Measurements from ENCODE around the gene ACE.
A peak's percentile ranks its signal among the peaks of the same experiment; 100 is the strongest.

Gene ACE

DNA sequence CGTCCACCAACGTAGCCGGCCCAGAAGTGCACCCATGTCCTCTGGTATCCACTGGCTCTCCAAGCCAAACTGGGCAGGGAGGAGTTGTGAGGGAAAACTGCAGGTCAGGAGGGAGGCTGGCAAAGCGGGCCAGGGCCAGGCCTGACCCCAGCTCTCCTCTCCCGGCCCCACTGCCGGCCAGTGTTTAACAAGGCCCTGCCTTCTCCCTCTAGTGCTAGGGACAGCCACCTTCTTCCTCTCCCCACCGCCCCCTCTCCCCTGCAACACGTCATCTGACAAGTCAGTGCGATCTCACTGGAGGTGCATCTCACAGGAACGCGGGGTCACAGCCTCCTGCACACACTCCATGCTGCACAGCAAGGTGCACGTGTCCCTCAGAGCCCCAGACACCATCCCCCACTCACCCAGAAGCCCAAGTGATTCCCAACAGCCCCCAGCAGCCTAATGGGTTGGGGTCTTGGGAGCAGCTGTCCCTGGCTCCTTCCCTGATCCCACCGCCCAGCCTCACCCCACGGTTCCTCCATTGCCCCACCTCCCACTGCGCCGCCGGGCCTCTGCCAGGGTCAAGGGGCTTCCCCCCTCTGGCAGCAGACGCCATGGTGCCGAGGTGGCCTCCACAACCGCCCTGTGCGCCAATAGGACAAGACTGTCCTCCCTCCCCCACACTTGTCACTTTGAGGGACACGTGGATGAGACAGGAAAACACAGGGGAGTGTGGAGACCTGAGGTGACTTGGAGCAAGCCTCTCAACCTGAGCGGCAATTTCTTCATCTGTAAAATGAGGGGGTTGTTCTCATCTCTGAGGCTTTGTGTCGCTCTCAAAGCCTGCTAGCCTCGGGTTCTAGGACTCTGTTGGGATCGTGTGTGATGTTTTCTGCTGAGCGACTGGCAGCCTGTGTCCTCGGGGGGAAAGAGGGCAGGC is 1.1 kb upstream of the ACE start:
- no peak for DNase-seq (ENCODE audit: low read depth)

DNA sequence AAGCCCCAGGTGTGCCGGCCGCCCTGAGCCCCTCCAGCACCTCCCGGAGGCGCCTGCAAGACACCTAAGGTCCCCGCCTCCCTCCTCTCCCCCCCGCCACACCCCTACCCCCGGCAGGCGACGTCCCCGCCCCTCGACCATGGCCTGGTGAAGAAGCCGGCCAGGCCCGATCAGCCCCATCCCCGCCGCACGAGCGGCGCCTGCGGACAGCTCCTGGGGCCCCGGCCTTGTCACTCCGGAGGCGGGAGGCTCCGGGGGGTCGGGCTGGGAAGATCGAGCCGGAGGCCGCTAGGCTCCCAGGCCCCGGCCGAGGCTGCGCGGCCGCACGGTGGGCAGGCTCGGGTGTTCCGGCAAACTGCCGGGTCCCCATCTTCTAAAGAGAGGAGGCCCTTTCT is 405 bp upstream of the ACE start:
- DNase-seq (ENCODE audit: low read depth): no peak

DNA sequence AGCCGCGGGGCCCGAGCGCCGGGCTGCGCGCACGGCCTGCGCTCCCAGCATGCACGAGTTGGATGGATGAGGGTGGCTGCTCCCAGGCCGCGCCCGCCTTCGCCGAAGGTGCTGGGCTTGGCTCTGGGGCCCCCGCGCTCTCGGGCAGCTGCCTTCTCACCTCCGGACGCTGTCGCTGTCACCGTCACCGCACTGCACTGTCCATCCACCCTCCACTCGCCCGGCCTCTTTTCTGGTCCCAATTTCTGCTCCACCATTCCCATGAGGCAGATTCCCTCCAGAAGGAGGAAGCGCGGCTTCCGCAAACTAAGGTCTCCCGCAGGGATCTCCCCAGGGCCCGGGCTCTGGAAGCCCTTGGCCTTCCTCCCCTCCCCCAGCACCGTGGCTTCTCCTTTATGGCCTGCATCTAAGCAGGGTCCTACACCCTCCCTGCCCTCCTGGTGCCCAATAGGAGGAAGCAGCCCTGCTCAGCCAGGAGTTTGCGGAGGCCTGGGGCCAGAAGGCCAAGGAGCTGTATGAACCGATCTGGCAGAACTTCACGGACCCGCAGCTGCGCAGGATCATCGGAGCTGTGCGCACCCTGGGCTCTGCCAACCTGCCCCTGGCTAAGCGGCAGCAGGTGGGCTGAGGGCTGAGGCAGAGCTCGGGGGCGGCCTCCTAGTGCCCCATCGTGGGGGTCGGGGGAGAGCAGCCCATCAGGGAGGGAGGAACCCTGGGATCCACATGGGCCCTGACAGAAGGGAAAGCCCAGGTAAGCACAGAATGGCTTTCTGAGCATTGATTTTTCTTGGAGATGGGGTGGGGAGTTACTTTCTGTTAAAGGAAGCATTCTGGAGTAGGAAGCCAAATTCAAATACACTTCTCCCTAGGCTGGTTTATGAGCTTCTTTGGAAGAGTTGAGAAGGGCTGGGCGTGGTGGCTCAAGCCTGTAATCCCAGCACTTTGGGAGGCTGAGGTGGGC is 899 bp downstream of the ACE start:
- DNase-seq (ENCODE audit: low read depth): no peak

DNA sequence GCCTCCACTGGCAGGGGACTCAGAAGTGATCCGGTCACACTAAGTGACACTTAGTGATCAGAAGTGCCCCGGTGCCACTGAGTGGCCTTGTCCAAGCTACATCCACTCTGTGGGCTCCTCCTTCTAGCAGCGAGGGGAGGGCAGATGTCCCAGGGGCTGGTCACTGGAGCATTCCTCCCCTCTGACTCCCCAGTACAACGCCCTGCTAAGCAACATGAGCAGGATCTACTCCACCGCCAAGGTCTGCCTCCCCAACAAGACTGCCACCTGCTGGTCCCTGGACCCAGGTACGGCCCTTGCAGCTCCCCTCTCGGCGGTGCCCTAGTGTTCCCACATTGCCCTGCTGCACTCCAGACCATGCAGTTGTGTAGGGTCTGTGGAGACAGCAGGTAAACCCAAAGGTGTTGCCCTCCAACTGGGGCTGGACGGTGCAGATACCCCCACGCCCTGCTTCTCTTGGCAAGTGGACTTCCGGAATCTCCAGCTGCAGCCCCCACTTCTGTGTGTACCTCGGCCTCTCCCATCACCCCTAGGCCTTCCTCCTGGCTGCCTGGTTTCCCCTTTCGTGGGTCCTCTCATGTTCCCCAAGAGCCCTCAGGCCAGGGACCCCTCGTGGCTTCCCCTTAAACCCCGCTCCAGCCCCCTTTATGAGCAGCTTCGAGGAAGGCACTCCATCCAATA is 2.1 kb downstream of the ACE start:
- DNase-seq (ENCODE audit: low read depth): peak; percentile 59

DNA sequence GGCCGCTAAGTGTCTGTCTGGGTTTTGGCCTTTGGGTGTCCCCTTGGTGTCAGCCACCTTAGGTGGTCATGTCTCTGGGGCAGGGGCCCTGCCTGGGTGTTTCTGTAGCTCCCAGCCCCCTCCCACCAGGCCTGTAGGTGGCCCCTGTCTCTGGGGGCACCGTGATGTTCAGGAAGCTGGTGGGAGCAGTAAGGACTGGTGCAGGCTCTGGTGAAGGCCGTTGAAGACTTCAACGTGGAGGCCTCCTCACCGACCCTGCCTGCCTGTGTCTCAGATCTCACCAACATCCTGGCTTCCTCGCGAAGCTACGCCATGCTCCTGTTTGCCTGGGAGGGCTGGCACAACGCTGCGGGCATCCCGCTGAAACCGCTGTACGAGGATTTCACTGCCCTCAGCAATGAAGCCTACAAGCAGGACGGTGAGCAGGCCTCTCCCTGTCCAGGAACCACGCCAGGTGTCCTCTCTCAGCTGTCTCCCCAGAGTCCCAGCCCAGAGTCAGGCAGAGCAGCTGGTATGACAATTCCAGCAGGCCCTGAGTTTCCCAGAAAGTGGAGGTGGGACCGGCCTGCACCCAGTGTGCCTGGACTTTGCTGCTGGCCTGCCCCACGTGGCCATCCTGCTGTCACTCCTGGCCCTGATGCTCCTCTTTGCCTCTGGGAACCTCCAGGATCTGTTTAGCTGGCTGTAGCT is 2.8 kb downstream of the ACE start:
- no peak for DNase-seq (ENCODE audit: low read depth)

DNA sequence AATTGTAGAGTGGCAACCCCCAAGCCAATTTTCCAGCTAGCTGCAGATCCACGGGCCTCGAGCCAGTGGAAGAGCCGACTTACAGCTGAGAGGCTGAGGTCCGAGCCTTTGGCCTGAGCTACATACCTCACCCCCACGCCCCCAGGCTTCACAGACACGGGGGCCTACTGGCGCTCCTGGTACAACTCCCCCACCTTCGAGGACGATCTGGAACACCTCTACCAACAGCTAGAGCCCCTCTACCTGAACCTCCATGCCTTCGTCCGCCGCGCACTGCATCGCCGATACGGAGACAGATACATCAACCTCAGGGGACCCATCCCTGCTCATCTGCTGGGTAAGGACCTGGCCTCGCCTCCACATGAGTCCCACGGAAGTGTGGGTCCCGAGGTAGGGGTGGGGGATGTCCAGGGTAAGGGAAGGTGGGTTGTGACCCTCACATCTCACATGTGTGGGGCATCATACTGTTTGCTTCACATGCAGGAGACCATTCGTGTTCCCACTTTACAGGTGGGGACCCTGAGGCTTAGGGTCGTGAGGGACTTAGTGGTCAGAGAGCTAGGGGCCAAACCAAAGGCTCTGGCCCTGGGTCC is 3.4 kb downstream of the ACE start:
- DNase-seq (ENCODE audit: low read depth): no peak

DNA sequence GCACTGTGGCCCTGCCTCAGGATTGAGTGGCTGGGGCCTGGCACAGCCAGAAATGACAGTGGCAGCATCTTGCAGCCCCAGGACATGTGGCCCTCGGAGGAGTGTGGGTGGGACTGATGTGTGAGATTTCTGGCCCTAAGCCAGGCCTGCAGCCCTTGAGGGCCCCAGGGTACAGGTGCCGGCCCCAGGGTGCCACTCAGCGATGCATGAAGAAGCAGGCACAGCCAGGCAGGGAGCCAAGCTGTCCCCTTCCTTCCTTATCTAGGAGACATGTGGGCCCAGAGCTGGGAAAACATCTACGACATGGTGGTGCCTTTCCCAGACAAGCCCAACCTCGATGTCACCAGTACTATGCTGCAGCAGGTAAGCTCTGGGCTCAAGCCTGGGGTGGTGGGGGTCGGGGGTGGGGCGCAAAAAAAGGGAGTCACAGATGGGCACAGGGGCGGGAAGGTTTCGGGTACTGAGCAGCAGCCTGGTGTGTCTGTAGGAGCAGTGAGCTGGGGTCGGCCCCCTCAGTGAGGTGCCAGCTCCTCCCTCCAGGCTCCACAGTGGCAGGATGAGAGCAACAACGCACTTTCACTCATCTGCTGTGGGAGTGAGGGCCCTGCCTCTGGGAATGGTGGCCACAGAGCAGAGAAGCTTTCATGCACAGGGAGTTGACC is 4.1 kb downstream of the ACE start:
- no peak for DNase-seq (ENCODE audit: low read depth)

DNA sequence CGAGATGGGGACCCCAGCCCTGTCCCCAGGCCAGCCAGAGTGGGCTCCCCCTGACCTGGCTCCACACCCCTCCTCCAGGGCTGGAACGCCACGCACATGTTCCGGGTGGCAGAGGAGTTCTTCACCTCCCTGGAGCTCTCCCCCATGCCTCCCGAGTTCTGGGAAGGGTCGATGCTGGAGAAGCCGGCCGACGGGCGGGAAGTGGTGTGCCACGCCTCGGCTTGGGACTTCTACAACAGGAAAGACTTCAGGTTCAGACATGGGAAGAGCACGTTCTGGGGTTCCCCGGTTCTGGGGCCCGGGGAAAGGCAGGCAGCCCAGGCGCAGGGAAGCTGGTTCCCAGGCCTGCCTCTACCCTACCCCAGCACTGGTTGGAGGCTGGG is 4.6 kb downstream of the ACE start:
- DNase-seq (ENCODE audit: low read depth): no peak

DNA sequence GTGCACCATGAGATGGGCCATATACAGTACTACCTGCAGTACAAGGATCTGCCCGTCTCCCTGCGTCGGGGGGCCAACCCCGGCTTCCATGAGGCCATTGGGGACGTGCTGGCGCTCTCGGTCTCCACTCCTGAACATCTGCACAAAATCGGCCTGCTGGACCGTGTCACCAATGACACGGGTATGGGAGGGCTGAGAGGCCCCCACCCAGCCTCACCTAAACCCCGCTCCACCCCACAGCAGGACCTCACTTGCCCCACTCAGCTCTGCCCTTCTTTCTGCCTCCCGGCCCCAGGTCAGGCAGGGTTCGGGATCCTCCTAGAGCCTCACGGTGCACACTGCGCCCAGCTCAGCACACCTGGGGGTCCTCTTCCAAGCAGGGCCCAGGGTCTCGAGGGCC is 5.6 kb downstream of the ACE start:
- no peak for DNase-seq (ENCODE audit: low read depth)

DNA sequence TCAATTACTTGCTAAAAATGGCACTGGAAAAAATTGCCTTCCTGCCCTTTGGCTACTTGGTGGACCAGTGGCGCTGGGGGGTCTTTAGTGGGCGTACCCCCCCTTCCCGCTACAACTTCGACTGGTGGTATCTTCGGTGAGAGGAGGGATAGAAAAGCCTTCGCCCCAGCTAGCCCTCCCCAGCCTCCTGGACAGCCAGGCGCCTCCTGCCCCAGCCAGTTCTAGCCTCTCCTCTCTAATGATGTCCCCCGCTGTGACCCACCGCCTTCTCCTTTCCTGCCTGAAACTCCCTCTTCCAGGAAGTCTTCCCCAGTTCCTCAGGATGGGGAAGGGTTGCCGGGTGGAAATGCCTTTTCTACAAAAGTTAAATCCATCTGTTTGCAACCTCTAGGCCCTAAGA is 6.2 kb downstream of the ACE start:
- DNase-seq (ENCODE audit: low read depth): no peak

DNA sequence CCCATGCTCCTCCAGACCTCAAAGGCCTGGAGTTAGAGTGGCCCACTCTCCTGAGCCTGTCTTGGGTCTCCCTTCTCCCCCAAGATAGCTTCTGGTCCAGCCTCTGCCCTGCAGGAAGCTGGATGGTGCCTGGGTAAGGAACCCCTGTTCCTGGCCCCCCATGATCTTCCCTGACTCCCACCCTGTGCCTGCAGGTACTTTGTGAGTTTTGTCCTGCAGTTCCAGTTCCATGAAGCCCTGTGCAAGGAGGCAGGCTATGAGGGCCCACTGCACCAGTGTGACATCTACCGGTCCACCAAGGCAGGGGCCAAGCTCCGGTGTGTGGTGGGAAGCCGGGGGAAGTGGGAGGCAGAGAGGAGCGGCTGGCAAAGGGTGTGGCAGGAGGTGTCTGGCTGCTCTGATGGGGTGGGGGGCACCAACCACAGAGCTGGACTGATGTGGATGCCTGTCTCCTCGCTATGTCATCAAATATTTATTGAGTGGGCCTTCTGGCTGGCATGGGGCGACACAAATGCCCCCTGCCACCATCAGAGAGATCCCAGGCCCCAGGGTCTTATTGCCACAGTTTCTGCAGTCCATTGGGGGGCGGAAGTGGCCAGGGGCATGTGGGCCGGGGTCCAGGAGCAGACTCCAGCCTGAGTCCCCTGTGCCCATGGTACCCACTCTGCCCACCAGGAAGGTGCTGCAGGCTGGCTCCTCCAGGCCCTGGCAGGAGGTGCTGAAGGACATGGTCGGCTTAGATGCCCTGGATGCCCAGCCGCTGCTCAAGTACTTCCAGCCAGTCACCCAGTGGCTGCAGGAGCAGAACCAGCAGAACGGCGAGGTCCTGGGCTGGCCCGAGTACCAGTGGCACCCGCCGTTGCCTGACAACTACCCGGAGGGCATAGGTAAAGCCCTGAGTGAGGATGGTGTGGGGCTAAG is 7.1 kb downstream of the ACE start:
- no peak for DNase-seq (ENCODE audit: low read depth)

DNA sequence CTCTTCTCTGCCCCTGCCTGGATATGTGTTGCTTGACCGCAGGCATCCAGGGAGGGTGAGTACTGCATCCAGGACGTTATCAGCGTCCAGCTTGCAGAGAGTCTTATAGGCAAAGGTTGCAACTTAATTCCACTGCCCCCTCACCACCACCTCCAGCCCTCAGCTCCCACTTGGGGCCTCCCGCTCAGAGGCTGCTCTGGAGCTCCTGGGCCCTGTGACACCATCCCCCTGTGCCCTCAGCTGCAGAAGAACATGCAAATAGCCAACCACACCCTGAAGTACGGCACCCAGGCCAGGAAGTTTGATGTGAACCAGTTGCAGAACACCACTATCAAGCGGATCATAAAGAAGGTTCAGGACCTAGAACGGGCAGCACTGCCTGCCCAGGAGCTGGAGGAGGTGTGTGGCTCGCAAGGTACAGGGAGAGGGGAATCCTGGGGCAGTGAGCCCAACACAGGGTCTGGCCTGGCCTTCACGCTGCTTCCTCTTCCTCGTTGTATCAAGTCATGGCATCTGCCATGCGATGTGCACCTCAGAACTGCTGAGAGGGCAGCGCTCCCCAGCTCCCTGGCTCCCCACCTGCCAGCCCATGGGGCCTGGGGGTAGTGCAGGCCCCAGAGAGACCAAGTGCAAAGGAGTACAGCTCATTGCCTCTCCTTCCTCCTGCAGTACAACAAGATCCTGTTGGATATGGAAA is 9.6 kb downstream of the ACE start:
- no peak for DNase-seq (ENCODE audit: low read depth)

DNA sequence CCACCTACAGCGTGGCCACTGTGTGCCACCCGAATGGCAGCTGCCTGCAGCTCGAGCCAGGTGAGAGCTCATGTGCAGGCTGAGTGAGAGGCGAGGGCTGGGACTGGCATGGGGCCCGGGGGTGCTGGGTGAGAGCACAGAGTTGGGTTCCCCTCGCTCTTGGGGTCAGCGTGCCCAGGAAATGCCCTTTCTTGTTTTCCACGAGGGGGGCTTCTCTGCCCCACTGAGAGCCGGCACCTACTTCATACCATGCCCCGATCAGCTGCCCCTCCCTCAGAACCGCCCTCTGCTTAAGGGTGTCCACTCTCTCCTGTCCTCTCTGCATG is 10.1 kb downstream of the ACE start:
- no peak for DNase-seq (ENCODE audit: low read depth)

DNA sequence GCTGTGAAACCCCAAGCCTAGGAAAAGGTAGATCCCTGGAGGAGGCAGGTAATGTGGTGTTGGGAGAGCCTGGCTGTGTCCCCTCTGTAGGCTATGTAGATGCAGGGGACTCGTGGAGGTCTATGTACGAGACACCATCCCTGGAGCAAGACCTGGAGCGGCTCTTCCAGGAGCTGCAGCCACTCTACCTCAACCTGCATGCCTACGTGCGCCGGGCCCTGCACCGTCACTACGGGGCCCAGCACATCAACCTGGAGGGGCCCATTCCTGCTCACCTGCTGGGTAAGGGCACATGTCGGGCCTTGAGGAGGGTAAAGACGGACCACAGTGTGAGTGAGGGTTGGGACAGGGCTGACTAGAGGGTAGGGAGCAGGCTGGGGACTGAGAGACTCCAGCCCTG is 12.0 kb downstream of the ACE start:
- no peak for DNase-seq (ENCODE audit: low read depth)

DNA sequence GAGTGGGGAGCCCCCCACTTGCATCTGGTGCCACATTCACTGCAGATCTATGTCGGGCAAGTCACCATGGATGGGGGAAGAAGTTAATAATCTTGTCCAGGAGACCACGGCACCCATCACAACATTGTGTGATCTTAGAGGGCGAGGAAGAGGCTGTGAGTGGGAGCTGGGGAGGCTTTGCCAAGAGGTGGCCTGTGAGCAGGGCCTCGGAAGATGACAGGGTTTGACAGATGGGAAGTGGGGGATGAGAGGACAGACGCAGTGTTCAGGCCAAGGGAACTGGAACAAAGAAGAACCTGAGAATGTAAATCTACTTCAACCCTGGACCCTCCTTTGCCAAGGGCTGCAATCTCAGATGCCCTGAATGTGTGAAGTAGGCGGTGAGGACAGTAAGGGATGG is 12.4 kb downstream of the ACE start:
- DNase-seq (ENCODE audit: low read depth): no peak

DNA sequence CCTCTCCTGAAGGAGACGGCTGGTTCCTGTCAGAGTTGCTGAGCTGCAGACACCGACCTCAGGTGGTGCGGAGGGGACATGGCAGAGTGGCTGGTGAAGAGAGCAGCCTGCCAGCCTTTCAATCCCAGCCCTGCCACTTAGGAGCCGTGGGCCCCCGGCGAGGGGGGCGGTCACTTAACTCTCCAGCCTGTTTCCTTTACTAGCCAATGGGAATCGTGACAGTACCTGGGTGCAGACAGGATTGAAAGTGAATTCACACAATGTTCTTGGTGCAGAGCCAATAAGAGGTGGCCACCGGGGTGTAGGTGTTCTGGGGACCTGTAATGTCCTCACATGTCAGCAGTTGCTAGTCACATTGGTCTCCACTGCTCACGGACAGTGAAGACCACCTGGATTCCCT is 13.5 kb downstream of the ACE start:
- no peak for DNase-seq (ENCODE audit: low read depth)

DNA sequence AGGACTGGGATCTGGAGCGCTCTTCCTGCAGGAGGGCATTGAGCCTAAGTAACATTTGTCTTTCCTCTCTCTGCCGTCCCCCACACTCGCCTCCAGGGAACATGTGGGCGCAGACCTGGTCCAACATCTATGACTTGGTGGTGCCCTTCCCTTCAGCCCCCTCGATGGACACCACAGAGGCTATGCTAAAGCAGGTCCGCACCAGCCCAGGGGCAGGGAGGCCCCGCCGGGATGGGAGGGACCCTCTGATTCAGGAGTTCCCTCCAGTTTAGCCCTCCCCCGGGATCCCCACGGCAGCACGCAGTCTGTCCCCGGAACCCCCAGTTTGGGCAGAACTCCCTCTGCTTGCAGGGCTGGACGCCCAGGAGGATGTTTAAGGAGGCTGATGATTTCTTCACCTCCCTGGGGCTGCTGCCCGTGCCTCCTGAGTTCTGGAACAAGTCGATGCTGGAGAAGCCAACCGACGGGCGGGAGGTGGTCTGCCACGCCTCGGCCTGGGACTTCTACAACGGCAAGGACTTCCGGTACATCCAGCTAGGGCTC is 14.1 kb downstream of the ACE start:
- no peak for DNase-seq (ENCODE audit: low read depth)

DNA sequence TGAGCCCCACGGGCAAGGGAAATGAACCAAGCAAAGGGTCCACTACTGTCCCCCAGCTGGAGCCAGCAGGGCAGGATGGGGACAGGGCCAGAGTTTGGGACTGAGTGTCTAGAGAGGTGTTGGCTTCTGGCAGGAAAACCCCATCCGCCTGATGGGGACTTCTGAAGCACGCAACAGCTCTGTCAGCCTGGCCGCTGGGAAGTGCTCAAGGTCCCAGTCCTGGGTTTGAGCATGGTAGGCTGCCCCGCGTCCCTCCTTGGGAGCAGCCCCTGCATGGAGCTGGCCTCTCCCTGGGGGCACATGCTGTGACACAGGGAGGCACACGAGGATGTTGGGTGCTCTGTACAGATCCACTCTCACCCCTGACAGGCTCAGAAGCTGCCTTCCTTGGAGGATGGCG is 14.6 kb downstream of the ACE start:
- DNase-seq (ENCODE audit: low read depth): no peak

DNA sequence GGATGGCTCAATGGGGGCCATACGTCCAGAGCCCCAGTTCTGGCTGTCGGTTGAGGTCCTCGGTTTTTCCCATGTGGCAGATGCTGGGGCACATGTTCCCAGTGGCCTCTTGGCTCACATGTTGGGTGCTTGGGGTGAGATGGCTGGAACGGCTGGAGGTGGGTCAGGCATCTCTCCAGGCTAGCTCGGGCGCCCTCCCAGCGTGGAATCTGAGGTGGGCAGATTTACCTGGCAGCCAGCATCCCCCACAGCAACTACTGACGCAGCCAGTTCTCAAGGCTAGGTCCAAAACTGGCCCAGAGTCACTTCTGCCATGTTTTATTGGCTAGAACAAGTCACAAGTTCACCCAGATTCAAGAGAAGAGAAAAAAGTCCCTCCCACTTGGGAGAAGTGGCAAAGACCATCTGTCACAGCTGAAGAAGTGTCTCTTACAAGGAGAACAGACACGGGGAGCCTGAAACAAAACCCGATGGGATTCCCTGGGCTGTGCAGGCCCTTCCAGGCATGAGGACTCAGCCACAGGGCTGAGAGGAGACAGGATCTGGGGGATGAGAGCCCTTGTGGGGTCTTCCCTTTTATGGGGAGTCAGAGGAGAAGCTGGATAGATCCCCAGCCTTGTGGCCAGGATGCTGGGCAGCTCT is 15.2 kb downstream of the ACE start:
- no peak for DNase-seq (ENCODE audit: low read depth)

Data from stimulated activated CD4-positive, alpha-beta T cell treated with anti-CD3 and anti-CD28 coated beads, Interleukin-2, amount 100 ng/mL, for 4 hours (primary cell).